ENCODE measurements around the gene BSND.

Gene BSND

GRCh38 chr1:54998100-54998499, 633 bp upstream of the BSND start:
- Mint-ChIP-seq H3K4me3 (no peak overlapping the region), H3K9me3 (peaks cover 3% of the 10 kb centered on the region), H3K27ac (no peak overlapping the region), H3K4me1 (peaks cover 15% of the 10 kb centered on the region), H3K27me3 (ENCODE audit: low read depth) (peaks cover 63% of the 10 kb centered on the region), H3K36me3 (ENCODE audit: low read depth) (no peaks in the 10 kb centered on the region)
- TF ChIP-seq CTCF (IDR thresholded peaks at IDR 0.05; ENCODE audit: unreplicated experiment in 3 of 3): no peak

GRCh38 chr1:55000110-55001085, 1.7 kb downstream of the BSND start:
- no peak for TF ChIP-seq CTCF (IDR thresholded peaks at IDR 0.05; ENCODE audit: unreplicated experiment in 3 of 3)
- H3K4me3 Mint-ChIP-seq: peak overlapping the region in 1 of 3 experiments; percentile 30
- peaks cover 3% of the 10 kb centered on the region for H3K9me3 Mint-ChIP-seq
- H3K36me3 Mint-ChIP-seq (ENCODE audit: low read depth): no peaks in the 10 kb centered on the region
- peaks cover 46% of the 10 kb centered on the region for H3K27me3 Mint-ChIP-seq (ENCODE audit: low read depth)
- H3K4me1 Mint-ChIP-seq: peaks cover 9% of the 10 kb centered on the region
- H3K27ac Mint-ChIP-seq: peak overlapping the region in 1 of 3 experiments; percentile 40

GRCh38 chr1:55001311-55001710, 2.6 kb downstream of the BSND start:
- Mint-ChIP-seq H3K27ac (no peak overlapping the region), H3K4me3 (no peak overlapping the region), H3K4me1 (peaks cover 5% of the 10 kb centered on the region), H3K36me3 (ENCODE audit: low read depth) (no peaks in the 10 kb centered on the region), H3K27me3 (ENCODE audit: low read depth) (peaks cover 37% of the 10 kb centered on the region), H3K9me3 (peaks cover 2% of the 10 kb centered on the region)
- TF ChIP-seq CTCF (IDR thresholded peaks at IDR 0.05; ENCODE audit: unreplicated experiment in 3 of 3): no peak

GRCh38 chr1:55002686-55003085, 4.0 kb downstream of the BSND start:
- H3K27me3 Mint-ChIP-seq (ENCODE audit: low read depth): peaks cover 24% of the 10 kb centered on the region
- H3K36me3 Mint-ChIP-seq (ENCODE audit: low read depth): no peaks in the 10 kb centered on the region
- no peaks in the 10 kb centered on the region for H3K9me3 Mint-ChIP-seq
- no peak overlapping the region for H3K4me3 Mint-ChIP-seq
- no peak overlapping the region for H3K27ac Mint-ChIP-seq
- no peaks in the 10 kb centered on the region for H3K4me1 Mint-ChIP-seq
- no peak for TF ChIP-seq CTCF (IDR thresholded peaks at IDR 0.05; ENCODE audit: unreplicated experiment in 3 of 3)

GRCh38 chr1:55005351-55006140, 6.8 kb downstream of the BSND start:
- H3K27ac Mint-ChIP-seq: no peak overlapping the region
- peaks cover 11% of the 10 kb centered on the region for H3K36me3 Mint-ChIP-seq (ENCODE audit: low read depth)
- TF ChIP-seq CTCF (IDR thresholded peaks at IDR 0.05; ENCODE audit: unreplicated experiment in 3 of 3): no peak
- H3K9me3 Mint-ChIP-seq: peaks cover 12% of the 10 kb centered on the region
- H3K4me3 Mint-ChIP-seq: no peak overlapping the region
- H3K4me1 Mint-ChIP-seq: no peaks in the 10 kb centered on the region
- peaks cover 7% of the 10 kb centered on the region for H3K27me3 Mint-ChIP-seq (ENCODE audit: low read depth)
